ENCODE data around the gene PIK3C2G.

- TF ChIP-seq CTCF (optimal IDR thresholded peaks at IDR 0.05 in 1 of 3, IDR thresholded peaks at IDR 0.05 in 1 of 3, conservative IDR thresholded peaks at IDR 0.05 in 1 of 3; ENCODE audit: extremely low read depth in 1 of 3, insufficient read depth in 2 of 3, low read length in 3 of 3) = no peak
- TF ChIP-seq EZH2 (IDR thresholded peaks at IDR 0.05; ENCODE audit: low read length) = no peak
Observed at GRCh38 chr12:18285161-18285560, 23.8 kb downstream of the PIK3C2G start.

All from keratinocyte (primary cell).